ENCODE results near the gene CDK11B.

The CDK11B gene

DNA sequence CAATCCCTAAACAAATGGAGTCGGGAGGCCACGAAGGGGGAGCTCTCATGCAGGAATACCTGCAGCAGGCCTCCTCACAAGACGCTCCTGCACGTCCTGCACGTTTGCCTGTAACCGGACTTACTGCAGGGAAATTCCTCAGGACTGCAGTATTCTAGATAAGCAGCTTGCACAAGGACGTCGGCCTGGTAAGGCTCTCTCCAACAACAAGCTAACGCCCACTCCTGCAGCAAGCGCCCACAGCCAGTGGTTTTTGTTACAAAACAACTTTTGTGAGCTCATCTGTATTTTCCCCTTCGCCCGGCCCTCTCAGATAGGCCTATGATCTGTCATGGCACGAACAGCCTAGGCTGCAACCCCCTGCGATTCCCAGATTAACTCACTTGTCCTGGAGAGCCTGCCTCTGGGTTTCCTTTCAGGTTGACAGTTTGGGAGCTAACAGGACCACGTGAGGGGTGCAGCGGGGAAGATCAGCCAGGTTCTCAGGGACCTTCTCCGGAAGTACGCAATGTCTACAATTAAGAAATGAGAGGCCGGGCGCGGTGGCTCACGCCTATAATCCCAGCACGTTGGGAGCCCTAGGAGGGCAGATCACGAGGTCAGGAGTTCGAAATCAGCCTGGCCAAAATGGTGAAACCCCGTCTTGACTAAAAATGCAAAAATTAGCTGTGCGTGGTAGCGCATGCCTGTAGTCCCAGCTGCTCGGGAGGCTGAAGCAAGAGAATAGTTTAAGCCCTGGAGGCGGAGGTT lies 44.4 kb downstream of the CDK11B start:
- no peak for DNase-seq

DNA sequence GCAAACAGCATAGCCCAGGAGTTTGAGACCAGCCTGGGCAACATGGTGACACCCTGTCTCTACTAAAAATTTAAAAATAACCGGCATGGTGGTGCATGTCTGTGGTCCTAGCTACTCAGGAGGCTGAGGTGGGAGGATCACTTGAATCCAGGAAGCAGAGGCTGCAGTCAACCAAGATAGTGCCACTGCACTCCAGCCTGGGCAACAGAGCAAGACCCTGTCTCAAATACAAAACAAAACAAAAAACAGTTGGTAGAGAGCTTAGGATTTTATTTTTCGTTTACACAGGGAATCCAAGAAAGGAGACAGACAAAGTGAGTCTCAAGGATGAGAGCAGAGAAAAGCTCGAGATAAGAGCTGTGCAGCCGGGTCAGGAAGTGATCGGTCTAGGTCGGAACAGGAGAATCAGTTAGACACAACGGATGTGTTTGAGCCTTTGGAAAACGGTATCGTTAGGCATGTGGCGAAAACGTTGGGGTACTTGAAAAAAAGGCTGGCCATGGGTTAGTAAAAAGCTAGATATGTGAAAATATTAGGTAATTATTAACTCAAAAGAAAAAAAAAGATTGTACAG lies 45.2 kb downstream of the CDK11B start:
- DNase-seq = no peak

DNA sequence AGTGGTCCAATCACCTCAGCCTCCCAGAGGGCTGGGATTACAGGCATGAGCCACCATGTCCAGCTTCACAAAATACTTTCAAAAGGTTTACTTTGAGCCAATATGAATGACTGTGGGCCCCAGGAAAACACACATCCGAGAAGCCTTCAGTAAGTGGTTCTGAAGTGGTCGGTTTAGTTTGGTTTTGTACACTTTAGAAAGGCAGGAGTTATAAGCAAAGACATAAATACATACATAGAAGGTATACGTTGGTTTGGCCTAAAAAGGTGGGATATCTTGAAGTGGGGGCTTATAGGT lies 46.8 kb downstream of the CDK11B start:
- no peak for DNase-seq

DNA sequence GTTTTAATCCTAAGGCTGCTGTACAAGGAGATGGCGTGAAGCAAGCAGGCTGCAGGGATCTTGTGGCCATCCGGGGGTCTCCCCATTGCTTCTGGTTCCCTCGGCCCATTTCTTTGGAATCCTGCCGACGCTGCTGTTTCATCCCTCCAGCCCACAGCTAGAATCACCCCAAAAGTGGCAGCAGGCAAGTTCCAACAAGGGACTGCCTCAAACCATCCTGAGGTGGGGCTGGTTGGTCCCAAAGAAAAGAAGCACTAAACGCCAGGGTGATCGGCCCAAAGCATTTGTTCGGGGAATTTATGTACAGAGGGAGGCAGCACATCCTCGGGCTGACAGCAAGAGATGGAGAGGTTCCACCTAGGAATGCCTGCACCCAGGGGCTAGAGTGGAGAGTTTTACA lies 48.0 kb downstream of the CDK11B start:
- no peak for DNase-seq

DNA sequence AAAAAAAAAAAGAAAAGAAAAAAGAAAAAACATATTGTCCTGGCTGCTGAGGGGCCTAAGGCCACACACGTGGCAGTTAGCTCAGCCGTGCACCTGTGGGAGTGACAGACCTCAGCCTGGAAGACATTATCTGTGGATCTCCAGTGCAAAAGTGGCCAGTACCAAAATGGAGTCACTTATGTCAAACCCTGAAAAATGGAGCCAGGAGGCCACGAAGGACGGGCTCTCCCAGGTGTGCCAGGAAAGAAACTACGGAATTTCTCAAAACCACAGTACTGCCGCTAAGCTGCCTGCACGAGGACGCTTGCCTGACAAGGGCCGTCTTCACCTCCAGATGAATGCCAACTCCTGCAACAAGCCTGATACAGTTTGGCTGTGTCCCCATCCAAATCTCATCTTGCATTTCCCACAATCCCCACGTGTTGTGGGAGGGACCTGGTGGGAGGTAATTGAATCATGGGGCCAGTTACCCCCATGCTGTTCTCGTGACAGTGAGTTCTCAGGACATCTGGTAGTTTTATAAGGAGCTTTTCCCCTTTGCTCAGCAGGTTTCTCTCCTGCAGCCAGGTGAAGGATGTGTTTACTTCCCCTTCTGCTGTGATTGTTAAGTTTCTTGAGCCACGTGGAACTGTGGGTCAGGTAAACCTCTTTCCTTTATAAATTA lies 48.9 kb downstream of the CDK11B start:
- no peak for DNase-seq

DNA sequence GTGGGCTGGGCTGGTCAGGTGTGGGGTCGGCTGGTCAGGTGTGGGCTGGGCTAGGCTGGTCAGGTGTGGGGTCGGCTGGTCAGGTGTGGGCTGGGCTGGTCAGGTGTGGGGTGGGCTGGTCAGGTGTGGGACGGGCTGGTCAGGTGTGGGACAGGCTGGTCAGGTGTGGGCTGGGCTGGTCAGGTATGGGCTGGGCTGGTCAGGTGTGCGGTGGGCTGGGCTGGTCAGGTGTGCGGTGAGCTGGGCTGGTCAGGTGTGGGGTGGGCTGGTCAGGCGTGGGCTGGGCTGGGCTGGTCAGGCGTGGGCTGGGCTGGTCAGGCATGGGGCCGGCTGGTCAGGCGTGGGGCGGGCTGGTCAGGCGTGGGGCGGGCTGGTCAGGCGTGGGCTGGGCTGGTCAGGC lies 52.6 kb downstream of the CDK11B start:
- no peak for DNase-seq

DNA sequence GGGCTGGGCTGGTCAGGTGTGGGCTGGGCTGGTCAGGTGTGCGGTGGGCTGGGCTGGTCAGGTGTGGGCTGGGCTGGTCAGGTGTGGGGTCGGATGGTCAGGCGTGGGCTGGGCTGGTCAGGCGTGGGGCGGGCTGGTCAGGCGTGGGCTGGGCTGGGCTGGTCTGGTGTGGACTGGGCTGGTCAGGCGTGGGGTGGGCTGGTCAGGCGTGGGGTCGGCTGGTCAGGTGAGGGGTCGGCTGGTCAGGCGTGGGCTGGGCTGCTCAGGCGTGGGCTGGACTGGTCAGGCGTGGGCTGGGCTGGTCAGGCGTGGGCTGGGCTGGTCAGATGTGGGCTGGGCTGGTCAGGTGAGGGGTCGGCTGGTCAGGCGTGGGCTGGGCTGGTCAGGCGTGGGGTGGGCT lies 53.1 kb downstream of the CDK11B start:
- no peak for DNase-seq

DNA sequence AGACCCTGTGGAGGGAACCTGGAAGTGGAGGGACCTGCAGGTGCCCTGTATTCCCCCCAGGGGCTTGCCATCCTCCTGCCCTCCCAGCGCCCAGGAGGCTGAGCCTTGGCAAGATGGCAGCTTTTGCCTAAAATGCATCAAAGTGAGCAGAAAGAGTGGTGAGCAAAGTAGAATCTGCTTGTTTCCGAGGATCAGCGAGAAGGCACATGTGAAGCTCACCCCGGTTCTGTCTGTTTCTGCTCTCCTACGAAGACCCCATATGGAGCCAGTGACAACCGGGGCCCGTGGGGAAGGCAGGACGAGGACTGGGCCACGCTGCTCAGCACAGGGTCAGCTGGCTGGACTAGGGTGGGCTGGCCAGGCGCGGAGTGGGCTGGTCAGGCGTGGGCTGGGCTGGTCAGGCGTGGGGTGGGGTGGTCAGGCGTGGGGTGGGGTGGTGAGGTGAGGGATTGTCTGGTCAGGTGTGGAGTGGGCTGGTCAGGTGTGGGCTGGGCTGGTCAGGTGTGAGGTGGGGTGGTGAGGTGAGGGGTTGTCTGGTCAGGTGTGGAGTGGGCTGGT lies 53.7 kb downstream of the CDK11B start:
- DNase-seq = no peak

DNA sequence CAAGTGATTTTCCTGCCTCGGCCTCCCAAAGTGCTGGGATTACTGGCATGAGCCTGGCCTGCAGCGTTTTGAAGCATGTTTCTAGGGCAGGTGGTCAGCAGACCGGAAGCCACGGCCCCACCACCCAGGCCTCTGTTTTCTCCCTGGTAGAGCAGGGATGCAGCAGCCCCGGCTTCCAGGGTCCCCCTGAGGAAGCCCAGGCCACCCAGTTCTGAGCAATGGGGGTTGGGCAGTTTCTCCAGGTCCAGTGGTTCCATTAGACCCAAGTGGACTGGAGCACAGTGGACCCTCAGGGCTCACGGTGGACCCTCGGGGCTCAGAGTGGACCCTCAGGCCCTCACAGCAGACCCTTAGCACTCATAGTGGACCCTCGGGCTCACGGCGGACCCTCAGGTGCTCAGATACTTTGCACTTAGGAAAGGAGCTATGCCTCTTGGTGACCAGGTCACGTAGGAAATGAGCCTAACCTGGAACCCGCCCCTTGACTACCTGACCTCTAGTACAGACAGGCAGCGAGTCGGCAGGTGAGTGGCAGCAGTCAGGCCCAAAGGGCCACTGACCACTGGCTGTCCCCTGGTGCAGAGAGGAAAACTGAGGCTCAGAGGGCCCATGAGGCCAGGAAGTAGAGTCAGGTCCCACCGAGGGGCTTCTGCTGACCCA lies 54.3 kb downstream of the CDK11B start:
- no peak for DNase-seq

DNA sequence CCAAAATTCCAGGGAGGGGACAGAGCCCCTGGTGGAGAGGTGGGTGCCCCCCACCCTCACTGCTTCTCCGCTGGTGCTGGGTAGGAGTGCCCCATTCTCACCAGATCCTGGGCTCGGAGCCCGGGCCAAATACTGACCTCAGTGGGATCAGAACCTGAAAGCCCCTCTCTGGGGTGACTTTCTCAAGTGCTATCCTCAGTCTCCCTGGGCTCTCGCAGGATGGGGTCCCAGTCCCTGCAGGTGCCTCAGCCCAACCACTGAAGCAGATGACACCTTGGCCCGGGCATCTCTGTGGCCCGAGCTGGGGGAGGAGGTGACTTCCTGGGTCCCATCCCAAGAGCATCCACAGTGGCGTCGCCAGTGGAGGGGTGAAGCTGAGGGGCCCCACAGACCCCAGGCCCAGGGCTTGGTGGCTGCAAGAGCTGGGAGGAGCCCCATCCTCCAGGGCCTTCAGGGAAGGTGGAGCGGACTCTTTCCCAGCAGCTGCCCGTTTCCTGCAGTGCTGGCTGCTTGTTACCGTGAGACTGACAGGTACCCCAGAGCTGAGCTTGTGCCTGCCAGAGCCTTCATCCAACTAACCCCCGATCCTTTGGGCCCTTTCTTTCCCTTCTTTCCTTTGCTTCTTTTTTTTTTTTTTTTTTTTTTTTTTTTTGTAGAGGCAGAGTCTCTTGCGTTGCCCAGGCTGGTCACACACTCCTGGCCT lies 55.0 kb downstream of the CDK11B start:
- no peak for DNase-seq

DNA sequence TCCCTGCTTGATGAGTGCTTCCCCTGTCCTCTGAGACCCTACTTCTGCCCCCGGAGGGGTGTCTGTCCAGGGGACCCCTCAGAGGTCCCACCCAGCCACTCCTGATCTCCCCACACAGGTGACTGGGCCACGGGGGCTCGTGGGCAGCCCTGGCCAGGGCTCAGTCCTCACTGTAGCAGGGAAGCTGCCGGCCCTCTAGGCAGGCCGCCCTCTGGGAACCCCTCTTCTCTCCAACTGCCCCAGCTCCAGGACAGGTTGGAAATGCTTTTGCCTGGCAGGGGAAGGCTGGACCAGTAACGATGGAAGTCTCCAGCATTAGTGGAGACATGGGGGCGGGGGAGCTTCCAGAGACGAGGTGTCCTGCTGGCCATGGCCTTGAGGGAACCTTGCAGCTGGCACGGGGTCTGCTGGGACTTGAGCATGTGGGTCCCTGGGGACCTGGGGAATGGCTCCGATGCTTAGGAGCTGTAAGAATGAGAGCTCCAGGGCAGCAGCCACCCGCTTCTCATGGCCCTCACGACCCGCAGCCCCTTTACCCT lies 55.8 kb downstream of the CDK11B start:
- DNase-seq = no peak

DNA sequence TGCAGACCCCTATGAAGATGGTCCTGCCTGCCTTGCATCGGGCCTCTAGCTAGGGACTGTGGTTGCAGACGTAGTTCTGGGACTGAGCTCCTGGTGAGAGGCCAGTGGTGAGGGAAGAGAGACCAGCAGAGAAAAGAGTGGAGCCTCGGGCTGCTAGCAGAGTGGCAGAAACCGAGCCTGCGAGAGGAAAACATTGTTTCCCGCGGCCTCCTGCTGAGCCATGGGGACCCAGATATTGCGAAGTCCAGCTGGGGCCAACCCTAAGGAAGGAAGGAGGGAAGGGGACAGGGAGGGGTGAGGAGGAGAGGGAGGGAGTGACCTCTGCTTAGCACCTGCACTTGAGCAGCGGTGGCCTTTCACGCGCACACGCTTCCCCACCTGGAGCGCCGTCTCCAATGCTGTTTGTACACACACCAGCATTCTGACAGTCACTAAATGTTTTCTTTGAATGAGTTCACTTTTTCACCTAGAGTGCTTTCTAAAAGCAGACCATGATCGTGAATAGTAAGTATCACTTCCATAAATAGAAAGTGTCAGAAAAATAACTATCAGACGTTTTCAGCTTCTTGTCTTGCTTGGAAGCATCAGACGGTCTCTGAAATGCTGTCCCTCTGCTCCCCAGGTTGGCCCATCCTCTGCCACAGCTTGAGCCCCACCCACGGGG lies 56.4 kb downstream of the CDK11B start:
- no peak for DNase-seq

DNA sequence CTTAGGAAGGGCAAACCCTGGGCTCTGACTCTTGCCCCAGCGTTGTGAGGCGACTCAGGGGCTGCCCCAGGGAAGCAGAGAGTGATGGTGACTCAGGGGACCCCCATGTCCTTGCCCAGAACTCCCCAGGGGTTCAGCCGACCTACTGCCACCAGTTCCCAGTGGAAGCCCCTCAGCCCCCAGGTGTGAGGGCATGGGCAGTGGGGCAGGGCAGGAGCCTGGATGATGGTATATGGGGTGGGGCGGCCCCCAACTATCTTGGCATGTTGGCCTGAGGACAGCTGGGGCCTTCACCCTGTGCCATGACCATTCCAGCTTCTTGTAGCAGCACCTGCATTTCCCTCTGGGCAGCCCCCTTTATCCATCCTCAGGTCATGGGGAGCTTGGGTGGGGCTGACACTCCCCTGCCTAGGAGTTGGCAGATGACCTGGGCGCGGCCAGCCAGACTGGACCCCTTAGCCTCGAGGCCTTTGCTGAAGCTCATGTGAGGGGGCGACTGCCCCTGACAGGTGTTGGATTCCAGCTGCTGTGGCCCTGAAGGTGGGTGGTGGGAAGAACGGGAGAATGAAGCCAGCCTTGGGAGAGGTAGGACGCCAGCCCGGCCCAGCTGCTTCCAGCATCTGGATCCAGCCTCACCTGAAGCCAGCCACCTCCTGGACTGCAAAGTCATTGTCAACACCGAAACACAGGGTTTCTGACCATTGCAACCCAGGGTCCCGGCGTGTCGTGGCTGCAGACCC lies 57.1 kb downstream of the CDK11B start:
- DNase-seq = no peak

DNA sequence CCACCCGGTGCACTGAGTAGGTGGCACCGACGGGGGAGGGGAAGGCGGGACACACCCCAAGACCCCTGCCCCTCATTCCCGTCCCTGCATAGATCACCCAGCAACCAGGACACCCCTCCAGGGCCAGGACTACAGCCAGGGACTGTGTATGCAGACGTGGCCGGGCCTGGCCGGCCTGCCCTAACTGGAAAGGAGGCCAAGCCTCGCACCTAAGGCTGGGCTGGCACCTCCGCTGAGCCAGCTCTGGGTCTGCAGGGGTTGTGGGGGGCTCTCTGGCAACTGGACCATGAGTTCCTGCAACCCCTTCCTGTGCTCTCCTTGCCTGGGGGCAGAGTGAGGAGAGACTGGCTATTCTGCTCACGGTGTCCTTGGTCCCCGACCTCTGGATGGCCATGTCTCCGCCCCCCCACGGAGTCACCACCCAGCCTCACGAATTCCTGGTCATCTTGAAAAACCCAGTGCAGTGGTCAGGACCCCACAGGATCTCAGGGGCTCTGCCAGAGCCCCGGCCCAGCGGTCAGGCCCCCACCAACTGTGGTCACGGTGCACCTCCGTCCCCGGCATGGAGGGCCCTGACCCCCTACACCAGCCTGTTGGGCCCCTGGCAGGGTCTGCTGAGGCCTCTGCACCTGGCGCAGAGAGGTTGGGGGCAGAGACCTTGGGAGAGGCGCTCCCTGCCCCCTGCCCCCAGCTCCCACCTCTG lies 57.8 kb downstream of the CDK11B start:
- no peak for DNase-seq

DNA sequence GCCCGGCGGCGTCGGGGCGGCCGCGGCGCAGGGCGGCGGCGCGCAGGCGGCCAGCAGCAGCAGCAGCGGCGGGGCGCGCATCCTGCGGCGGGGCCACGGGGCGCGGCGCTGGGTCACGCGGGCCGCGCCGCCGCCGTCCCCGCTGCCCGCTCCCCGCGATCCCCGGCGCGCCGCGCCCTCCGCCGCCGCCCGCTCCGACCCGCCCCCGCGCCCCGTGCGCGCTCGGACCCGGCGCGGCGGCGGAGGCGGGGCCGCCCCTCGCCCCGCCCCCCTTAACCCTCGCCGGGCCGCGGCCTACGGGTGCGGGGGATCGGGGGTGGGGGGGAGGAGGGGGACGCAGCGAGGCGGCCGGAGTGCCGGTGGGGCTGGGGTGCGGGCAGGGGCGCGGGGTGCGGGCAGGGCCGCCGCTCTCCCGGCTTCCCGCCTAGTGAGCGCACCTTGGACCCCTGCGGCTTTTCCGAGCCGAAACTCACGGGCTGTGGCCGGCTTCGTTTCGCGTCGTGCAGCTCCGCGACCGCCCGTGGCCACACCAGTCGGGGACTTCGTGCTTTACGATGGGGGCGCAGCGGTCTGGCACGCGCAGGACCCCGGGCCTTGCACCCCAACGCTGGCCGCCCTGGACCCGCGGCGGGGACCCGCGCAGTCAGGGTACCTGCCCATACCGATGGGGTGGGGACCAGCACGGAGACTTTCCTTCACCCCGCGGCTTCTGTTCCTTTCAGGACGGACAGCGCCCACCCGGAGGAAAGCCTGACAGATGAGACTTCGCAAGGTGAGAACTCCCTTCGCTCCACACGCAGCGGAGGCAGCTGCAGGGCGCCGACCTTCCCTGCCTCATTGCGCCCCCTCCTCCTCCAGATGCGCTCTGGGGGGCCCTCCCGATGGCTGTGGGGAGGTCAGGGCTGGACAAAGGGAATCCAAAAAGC lies 58.6 kb downstream of the CDK11B start, which contains the start of gene FNDC10:
Gene FNDC10, minus strand, starts transcription at position 201 of the 926 bp plus-strand sequence. Its CDS starts 120 bp downstream, at position 81.
- no peak for DNase-seq

DNA sequence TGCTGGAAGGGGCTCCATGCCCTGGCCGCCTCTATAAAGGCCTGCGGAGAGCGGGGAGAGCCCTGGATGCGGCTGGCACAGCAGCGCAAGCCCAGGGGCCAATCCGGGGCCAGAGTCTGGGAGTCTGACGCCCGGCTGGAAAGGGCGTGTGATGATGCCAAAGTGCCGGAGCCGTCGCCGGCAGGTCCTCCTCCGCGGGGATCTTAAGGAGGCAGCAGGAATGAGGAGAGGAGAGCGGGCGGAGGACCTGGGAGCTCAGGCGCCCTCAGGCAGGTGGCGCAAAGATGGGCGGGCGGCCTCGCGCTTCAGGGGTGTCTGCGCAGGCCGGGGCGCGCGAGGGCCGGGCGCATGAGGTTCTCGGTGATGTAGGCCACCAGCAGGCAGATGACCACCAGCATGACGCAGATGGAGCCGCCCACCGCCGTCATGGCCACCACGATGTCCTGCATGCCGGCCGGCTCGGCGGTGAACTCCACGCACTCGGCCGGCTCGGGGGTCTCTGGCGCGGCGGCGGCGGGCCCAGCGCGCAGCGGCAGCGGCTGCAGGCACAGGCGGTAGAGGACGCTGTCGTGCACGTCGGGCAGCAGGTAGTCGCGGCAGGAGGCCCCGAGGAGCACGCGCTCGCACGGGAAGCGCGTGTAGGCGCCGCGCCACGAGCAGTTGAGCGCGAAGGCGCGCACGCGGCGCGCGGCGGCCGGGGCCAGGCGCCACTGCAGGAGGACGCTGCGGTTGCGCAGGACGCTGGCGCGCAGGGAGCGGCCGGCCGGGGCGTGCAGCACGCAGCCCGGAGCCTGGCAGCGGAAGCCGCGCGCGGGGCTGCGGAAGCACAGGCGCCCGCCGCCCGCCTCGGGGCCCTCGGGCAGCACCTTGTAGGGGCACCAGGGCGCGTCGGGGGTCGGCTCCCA lies 59.5 kb downstream of the CDK11B start:
- no peak for DNase-seq

DNA sequence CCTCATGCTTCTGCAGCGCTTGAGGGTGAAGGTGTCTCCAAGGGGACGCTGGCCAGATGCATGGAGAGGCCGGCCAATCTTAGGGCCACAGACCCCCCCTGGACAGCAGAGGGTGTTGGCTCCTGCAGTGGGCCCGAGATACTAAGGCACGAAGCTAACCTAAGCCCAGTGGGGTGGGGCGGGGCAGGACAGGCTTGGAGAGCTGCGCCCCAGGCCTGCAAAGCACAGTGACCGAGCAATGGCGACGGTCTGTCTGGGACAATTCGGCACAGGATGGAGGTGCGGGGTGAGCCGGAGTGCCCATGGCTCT lies 60.1 kb downstream of the CDK11B start:
- no peak for DNase-seq

DNA sequence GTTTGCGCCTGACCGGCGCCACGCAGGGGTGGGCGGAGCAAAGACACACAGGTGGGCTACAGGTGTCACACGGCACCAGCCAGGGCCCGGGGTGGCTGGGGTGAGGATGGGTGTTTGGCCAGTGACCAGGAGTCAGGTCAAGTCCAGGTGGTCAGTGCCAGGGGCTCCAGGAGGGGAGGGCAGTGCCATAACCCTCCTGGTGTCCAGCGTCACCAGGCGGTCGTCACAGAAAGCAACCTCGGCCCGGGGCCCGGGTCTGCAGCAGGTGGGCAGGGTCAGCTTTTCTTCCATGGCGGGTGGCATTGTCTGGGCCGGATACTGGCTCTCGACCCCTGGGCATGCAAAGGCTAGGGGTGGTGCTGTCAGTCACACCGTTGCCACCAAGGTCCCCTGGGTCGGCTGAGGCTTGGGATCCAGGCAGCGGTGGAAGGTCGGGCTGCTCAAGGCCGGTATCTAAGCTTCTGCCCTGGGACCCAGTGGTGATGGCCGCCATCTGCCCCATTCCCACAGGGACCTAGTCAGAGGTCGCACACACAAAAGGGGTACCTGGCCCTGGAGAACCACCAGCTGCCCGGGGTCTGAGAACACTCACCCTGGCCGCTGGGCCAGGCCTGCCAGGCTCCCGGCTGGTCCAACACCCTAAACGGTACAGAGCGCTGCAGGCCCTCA lies 60.6 kb downstream of the CDK11B start:
- no peak for DNase-seq
